Measurements from ENCODE around the gene CIRBP. TPM values are rescaled to one million over a fixed set of nuclear protein-coding genes. Genes with fewer than 3 reads are reported as not detected.

Gene CIRBP
- total and polyA plus RNA-seq, 2 of the 13 experiments (the other 11 are each of a cell fraction or from before 2014, with no cell fraction given): 133 to 140 TPM

DNA sequence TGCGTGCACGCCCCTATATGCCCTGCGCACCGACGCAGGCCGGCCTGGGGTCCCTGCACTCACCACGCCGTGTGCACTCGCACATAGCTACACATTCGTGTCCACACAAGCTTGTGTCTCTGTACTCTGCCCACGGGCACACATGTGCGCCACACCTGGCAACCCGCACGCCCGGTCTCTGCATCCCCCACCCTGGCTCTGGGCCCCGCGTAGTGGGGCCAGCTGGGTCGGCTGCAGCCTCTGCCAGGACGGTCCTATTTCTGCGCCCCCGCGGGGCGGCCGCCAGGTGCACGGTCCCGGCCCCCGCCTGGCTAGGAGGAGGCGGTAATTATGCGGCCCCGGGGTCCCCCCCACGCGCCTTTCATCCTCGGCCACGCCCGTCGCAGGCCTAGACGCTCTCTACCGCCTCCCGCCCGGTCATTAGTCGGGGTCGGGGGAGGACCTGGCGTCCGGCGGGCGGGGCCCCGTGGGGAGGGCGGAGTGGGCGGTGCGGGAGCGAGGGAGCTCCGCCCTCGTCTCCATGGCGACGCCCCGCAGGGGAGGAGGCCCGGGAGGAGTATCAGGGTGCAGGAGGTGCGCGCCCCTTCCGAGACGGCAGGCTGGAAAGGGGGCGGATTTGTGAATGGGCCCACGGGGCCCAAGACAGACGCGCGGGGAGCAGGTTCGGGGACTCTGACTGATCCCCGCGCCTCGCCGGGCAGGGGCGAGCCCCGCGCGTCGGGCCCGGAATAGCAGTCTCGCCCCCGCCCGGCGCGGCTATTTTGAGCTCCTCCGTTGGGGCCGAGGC, 2.8 kb upstream of the CIRBP start (continued):
- TF ChIP-seq RBFOX2 (IDR thresholded peaks at IDR 0.05; ENCODE audit: low read depth, low read length): peak; percentile 79
- TF ChIP-seq AKAP8 (CRISPR knock-in tag; IDR thresholded peaks at IDR 0.05): peak; percentile 86; the same call in 1 of the 2 replicates
- TF ChIP-seq, protein P1, sequence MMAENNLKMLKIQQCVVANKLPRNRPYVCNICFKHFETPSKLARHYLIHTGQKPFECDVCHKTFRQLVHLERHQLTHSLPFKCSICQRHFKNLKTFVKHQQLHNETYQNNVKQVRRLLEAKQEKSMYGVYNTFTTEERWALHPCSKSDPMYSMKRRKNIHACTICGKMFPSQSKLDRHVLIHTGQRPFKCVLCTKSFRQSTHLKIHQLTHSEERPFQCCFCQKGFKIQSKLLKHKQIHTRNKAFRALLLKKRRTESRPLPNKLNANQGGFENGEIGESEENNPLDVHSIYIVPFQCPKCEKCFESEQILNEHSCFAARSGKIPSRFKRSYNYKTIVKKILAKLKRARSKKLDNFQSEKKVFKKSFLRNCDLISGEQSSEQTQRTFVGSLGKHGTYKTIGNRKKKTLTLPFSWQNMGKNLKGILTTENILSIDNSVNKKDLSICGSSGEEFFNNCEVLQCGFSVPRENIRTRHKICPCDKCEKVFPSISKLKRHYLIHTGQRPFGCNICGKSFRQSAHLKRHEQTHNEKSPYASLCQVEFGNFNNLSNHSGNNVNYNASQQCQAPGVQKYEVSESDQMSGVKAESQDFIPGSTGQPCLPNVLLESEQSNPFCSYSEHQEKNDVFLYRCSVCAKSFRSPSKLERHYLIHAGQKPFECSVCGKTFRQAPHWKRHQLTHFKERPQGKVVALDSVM (CRISPR knock-in tag; IDR thresholded peaks at IDR 0.05): peak; percentile 64; the same call in 1 of the 2 replicates
- peak; percentile 65 for TF ChIP-seq SAP130 (CRISPR knock-in tag; IDR thresholded peaks at IDR 0.05; ENCODE audit: low read depth)
- no peak for TF ChIP-seq PHF5A (CRISPR knock-in tag; IDR thresholded peaks at IDR 0.05; ENCODE audit: low read depth, unreplicated experiment)
- TF ChIP-seq GABPB1 (CRISPR knock-in tag; IDR thresholded peaks at IDR 0.05): peak; percentile 64; the same call in 1 of the 2 replicates
- TF ChIP-seq, protein P2, sequence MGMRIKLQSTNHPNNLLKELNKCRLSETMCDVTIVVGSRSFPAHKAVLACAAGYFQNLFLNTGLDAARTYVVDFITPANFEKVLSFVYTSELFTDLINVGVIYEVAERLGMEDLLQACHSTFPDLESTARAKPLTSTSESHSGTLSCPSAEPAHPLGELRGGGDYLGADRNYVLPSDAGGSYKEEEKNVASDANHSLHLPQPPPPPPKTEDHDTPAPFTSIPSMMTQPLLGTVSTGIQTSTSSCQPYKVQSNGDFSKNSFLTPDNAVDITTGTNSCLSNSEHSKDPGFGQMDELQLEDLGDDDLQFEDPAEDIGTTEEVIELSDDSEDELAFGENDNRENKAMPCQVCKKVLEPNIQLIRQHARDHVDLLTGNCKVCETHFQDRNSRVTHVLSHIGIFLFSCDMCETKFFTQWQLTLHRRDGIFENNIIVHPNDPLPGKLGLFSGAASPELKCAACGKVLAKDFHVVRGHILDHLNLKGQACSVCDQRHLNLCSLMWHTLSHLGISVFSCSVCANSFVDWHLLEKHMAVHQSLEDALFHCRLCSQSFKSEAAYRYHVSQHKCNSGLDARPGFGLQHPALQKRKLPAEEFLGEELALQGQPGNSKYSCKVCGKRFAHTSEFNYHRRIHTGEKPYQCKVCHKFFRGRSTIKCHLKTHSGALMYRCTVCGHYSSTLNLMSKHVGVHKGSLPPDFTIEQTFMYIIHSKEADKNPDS (CRISPR knock-in tag; IDR thresholded peaks at IDR 0.05): 0 out of 2 replicates have a peak, but pooled peaks have one; percentile 15
- 0 out of 2 replicates have a peak, but pooled peaks have one; percentile 60 for TF ChIP-seq ZNF577 (CRISPR knock-in tag; IDR thresholded peaks at IDR 0.05; ENCODE audit: borderline replicate concordance, low read depth)
- 0 out of 2 replicates have a peak, but pooled peaks have one; percentile 4 for TF ChIP-seq CHCHD3 (CRISPR knock-in tag; IDR thresholded peaks at IDR 0.05)
- TF ChIP-seq MTA1 (CRISPR knock-in tag; IDR thresholded peaks at IDR 0.05; ENCODE audit: borderline replicate concordance): peak; percentile 73; the same call in 1 of the 2 replicates
- TF ChIP-seq ERF (CRISPR knock-in tag; IDR thresholded peaks at IDR 0.05): peak; percentile 68
- TF ChIP-seq, protein P3, sequence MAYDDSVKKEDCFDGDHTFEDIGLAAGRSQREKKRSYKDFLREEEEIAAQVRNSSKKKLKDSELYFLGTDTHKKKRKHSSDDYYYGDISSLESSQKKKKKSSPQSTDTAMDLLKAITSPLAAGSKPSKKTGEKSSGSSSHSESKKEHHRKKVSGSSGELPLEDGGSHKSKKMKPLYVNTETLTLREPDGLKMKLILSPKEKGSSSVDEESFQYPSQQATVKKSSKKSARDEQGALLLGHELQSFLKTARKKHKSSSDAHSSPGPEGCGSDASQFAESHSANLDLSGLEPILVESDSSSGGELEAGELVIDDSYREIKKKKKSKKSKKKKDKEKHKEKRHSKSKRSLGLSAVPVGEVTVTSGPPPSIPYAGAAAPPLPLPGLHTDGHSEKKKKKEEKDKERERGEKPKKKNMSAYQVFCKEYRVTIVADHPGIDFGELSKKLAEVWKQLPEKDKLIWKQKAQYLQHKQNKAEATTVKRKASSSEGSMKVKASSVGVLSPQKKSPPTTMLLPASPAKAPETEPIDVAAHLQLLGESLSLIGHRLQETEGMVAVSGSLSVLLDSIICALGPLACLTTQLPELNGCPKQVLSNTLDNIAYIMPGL (CRISPR knock-in tag; IDR thresholded peaks at IDR 0.05; ENCODE audit: borderline replicate concordance in 1 of 2, low read depth in 1 of 2): peak in 1 of 2 experiments; percentile 69; a peak in 1 of 4 replicates
- peak; percentile 48; the same call in 1 of the 2 replicates for TF ChIP-seq SIN3A (IDR thresholded peaks at IDR 0.05; ENCODE audit: borderline replicate concordance, low read depth, low read length)
- peak; percentile 92 for TF ChIP-seq ZNF746 (CRISPR knock-in tag; IDR thresholded peaks at IDR 0.05)
- 0 out of 2 replicates have a peak, but pooled peaks have one; percentile 19 for TF ChIP-seq MEIS2 (CRISPR knock-in tag; IDR thresholded peaks at IDR 0.05)
- TF ChIP-seq RFX3 (CRISPR knock-in tag; IDR thresholded peaks at IDR 0.05): peak; percentile 87
- TF ChIP-seq CTCF (CRISPR knock-in tag; IDR thresholded peaks at IDR 0.05): peak; percentile 37
- peak; percentile 71; the same call in 1 of the 2 replicates for TF ChIP-seq HDAC1 (CRISPR knock-in tag; IDR thresholded peaks at IDR 0.05)
- TF ChIP-seq ZKSCAN1 (IDR thresholded peaks at IDR 0.05; ENCODE audit: low read length): no peak
- TF ChIP-seq ZNF703 (CRISPR knock-in tag; IDR thresholded peaks at IDR 0.05; ENCODE audit: borderline replicate concordance): peak; percentile 48; the same call in 1 of the 2 replicates
- TF ChIP-seq PHF21A (CRISPR knock-in tag; IDR thresholded peaks at IDR 0.05): peak; percentile 24; the same call in 1 of the 2 replicates

All from HepG2 (cell line).